Renal cortex interstitium (tissue), 11 donors: ENCODE results near the gene ABCC1. TPM values are rescaled to one million over a fixed set of nuclear protein-coding genes. Genes with fewer than 3 reads are reported as not detected.
"Not testable (repeated sequence)": the region's sequence is repeated elsewhere in the genome, so short reads cannot be mapped to it uniquely, and the experiment has no call there.

Experiments
- DNase-seq, 11 donors: peaks; one replicate each; pipeline ENCODE4 v3.0.0-alpha.2; 2013; ENCODE audit warnings: low read depth in 9 of 11, low spot score in 4 of 11; ENCODE audit errors: extremely low read depth in 1 of 11
- polyA plus RNA-seq, 3 donors: library from polyadenylated mRNA; unstranded; fragments of 120-200 nt; gene quantifications; one replicate each; pipeline ENCODE4 v1.2.1, GENCODE V29; 2013; ENCODE audit not compliant: insufficient read length in 3 of 3

Gene ABCC1
- polyA plus RNA-seq, 3 donors, result 24.7 to 35.0 (median 25.4) TPM

DNA sequence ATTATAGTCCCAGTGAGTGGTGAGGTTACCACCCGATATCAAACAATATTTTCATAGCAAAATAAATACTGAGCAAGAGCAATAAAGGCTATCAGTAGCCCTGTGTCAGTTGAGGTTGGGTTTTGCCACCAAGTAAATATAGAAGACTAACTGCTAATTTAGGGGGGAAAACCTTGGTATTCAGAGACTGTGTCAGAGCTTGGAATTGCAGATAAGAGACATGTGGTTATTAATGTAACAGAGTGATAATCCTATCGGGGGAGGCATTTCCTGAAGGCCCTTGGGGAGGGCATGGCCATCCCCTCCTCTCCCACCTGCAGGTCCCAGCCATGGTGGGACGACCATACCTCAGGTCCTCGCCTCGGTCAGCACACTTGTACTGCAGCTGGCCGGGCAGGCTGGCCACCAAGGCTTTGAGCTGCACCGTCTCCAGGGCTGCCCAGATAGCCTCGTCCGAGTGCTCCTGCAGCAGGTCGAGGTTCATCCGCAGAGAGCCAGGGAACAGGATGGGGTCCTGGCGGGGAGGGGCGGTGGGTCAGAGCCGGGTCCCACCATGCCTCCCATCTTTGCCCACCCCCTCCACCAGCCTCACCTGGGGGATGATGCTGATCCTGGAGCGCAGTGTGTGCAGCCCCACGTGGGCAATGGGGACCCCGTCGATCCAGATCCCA lies 205.0 kb downstream of the ABCC1 start:
- no peak for DNase-seq

DNA sequence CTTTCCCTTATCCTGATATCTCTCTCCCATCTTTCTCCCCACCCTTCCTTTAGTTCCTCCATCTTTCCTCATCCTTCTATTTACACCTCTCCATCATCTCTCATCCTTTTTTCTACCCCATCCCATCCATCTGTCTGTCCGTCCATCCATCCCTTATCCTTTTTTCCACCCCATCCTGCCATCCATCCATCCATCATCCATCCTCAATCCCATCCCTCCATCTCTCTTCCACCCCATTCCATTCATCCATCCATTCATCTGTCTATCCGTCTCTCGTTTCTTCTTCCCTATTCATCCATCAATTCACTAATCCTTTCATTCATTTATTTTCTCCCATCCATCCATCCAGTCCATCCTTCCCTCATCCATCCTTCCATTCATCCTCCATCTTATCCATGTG lies 205.8 kb downstream of the ABCC1 start:
- DNase-seq, result no peak

DNA sequence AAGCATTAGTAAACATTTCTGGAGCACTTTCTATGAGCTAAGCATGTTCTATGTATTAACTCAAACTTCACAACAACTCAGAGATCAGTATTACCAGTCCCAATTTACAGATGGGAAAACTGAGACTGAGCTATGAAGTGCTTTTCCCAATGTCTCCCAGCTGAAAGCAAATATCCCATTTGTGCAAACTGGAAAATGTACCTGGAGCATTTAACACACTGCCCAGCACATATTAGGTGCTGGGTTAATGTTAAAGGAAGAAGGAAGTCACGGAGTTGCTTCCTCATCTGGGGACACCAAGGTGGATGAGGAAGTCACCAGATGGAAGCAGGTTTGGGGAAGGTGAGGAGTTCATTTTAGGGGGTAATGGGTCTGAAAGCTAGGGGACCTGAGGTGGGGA lies 207.8 kb downstream of the ABCC1 start:
- DNase-seq, result no peak

DNA sequence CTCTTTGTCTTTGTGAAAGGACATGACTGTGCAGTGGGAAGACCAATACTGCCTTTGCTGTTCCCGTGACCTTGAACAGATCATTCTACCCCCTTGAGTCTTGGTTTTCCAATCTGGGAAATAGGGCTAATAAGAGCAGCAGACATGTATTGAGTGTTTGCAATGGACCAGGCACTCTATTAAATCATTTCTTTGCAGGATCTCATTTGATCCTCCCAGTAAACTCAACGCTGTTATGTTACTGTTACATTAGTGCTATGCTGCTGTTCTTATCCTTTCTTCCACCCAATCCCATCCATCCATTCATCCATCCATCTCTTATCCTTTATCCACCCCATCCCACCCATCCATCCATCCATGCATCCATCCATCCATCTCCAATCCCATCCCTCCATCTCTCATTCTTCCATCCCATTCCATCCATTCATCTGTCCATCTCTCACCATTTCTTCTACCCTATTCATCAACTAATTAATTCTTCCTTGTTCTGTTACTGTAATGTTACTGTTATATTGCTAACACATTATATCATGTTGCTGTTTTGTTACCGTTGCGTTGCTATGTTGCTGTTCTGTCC lies 208.8 kb downstream of the ABCC1 start:
- DNase-seq, result no peak

DNA sequence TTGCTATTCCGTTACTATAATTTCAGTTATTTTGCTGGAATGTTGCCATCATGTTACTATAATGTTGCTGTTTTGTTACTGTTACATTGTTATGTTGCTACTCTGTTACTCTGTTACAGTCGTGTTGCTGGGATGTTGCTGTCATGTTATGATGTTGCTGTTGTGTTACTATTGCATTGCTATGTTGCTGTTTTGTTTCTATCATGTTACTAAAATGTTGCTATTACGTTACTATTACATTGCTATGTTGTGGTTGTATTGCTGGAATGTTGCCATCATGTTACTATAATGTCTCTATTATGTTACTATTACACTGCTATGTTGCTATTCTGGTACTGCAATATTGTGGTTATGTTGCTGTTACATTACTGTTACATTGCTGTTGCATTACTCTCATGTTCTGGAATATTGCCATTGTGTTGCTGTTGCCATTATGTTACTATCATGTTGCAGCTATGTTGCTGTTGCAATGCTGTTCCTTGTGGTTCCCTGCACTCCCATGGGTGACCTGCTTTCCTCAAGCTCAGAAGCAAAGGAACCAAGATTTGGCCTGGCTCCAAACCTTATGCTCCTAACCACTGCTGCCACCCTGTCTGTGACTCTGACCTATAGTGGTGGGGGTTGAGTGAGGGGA lies 209.4 kb downstream of the ABCC1 start:
- DNase-seq, result no peak

DNA sequence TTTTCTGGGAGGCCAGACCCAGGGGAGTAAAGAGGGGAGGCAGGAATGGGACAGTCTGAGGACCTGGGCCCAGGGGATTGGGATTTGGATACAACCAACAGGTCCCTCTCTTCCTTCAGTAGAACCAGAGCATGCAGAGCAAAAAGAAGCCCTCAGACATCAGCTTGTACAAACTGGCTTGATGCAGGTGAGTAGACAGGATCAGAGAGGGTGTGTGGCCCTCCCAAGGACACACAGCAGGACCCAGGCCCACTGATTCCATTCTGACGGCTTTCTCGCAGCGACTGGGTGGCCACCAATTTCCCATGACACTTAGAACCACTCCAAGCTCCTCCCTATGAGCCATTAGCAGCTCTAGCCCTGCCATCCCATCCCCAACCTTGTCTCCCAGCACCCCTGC lies 210.2 kb downstream of the ABCC1 start:
- DNase-seq, result no peak

DNA sequence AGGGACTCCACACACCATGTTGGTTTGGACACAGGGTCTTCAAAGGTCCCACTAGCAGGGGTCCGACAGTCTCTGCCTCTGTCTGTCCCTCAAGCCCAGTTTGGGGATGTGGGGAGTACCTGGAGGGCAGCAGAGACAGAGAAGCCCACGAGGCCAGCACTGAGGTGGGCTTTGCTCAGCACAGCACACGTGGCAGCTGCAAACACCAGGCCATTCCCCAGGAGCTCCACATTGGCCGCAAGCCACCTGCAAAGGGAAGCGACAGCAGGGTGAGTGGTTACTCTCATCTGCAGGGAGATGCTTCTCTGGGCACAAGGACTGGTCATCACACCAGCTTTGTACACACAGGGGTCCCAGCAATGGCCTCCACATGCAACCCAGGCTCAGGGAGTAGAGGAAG lies 211.9 kb downstream of the ABCC1 start:
- DNase-seq, result no peak

DNA sequence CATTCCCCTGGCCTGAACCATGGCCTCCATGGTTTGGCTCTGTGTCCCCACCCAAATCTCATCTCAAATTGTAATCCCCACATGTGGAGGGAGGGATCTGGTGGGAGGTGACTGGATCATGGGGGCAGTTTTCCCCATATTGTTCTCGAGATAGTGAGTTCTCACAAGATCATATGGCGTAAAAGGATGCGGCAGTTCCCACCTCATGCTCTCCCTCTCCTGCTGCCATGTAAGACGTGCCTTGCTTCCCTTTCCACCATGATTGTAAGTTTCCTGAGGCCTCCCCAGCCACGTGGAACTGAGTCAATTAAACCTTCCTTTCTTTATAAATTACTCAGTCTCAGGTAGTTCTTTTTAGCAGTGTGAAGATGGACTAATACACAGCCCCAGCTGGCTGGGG lies 212.4 kb downstream of the ABCC1 start:
- not testable (repeated sequence) for DNase-seq

DNA sequence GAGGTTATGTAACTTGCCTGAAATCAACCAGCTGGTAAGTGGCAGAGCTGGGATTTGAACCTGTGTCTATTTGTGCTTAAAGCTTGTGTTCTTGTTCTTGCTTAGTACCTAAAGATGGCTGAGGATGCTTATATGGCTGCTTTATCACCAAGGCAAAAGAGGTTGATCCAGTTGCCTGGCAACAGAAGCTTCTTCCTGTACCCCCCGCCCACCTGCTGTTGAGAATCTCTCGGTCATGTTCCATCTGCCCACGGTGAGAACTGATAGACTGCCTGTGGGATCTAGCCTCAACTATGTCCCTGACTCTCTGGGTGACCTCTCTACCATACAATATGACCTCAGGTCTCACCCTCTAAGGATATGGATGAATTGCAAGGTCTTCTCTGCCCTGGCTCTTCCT lies 213.2 kb downstream of the ABCC1 start:
- DNase-seq, result no peak

DNA sequence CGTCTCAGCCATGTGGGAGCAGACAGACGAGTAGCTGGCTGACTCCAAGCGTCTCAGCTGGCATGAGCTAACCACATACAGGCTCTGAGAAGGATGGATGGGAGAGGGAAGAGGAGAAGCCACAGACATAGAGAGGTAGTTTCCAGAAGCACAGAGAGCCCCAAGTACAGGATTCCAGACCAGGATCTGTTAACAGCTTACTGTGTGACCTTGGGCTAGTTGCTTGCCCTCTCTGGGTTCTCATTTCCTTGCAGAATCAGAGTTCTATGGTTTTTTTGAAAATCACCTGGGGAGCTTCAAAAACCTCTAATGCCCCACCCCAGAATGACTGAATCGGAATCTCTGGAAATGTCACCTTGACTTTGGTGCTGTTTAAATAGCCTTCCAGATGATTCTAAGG lies 213.7 kb downstream of the ABCC1 start:
- no peak for DNase-seq

DNA sequence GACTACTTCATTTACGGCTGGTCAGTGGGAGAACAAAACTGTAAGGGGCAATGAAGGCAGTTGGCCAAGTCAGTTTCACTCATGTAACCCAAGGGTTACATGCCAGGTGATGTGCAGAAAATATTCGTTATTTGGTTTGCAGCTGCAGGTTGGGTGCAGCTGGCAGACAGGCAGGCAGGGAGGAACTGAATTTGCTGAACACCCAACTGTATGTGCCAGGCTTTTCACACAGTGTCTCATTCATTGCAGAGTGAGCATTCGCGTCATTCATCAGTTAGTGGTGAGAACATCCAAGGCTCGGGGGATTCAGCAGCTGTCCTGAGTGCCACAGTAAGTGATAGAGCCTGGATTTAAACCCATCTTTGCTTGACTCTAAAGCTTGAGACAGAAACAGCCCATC lies 214.2 kb downstream of the ABCC1 start:
- DNase-seq, result no peak

DNA sequence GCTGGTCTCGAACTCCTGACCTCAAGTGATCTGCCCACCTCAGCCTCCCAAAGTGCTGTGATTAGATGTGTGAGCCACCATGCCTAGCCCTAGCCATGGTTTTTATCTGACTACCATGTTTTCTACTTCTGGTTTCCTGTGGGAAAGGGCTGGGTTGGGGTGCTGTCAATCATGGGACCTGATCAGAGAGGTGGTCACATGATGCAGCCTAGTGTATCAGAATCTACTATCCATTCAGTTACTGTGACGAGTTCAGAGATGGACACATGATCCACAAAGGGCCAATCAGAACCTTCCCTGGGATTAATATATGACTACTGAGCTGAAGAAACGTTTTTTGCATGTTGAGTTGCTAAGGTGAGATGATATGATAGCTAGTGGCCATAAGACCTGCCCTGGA lies 214.8 kb downstream of the ABCC1 start:
- no peak for DNase-seq

DNA sequence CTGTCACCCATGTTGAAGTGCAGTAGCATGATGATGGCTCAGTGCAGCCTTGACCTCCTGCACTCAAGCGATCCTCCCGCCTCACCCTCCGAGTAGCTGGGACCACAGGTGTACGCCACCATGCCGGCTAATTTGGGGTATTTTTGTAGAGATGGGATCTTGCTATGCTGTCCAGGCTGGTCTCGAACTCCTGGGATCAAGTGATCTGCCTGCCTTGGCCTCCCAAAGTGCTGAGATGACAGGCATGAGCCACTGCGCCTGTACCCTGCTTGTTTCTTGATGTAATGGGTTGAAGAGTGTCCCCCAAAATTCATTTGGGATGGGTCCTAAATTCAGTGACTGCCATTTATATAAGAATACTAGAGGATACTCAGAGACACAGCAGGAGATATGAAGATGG lies 216.7 kb downstream of the ABCC1 start:
- no peak for DNase-seq

DNA sequence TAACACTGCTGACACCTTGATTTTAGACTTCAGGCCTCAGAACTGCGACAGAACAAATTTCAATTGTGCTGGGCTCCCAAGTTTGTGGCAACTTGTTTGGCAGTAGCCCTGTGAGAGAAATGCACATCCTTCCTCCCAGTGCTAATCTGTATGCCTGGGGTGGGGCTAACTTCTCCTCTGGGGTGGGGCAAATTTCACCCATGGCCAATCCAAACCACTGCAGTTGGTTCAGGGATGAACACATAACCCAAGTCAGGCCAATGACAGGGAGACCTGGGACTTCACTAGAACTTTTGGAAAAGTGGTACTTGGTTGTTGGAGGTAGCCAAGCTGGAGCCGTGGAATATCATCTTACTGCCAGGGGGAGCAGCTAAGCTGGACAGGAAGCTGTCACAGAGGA lies 217.5 kb downstream of the ABCC1 start:
- DNase-seq, result no peak

DNA sequence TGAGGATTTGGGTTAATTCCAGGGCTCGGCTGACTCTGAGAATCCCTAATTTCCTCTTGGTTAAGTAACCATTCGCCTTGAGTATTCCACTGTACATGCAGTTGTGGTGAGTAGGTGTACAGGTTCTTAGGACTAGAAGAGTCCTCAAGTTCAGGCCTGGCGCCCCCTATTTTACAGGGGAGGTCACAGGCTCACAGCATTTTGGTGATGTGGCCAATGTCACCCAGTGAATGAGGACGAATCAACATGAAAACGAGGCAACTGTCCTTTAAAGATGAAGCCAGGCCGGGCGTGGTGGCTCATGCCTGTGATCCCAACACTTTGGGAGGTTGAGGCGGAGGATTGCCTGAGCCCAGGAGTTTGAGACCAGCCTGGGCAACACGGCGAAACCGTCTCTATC lies 218.5 kb downstream of the ABCC1 start:
- no peak for DNase-seq

DNA sequence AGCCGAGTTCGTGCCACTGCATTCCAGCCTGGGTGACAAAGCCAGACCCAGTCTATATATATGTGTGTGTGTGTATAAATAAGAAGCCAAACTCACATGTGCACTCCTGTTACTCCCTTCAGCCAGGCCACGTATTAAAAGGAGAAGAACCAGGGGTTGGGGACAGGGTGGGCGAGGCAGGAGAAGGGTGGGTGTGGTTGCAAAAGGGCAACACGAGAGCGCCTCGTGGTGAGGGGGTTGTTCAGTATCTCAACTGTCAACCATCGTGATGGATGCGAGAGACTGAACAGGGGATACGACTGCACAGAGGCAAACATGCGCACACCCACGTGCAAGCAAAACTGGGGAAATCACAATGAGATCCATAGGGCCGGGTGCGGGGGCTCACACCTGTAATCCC lies 219.0 kb downstream of the ABCC1 start:
- DNase-seq, result no peak

DNA sequence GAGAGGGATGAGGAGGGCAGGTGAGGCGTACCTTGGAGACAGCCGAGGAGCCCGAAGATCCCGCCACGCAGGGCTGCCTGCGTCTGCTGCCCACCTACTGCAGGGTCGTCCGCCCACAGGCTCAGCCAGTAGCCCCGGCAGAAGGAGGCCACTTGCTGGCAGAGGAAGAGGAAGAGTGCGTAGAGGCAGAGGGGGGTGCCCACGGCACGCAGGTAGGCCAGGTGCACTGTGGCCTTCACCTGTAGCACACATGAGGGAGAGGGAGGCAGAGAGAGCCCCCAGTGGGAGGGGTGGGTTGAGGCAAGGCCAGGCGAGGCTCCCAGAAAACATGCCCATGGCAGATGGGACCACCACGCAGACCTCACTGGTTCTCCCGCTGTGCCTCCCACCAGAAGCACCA lies 220.2 kb downstream of the ABCC1 start:
- DNase-seq, result no peak

DNA sequence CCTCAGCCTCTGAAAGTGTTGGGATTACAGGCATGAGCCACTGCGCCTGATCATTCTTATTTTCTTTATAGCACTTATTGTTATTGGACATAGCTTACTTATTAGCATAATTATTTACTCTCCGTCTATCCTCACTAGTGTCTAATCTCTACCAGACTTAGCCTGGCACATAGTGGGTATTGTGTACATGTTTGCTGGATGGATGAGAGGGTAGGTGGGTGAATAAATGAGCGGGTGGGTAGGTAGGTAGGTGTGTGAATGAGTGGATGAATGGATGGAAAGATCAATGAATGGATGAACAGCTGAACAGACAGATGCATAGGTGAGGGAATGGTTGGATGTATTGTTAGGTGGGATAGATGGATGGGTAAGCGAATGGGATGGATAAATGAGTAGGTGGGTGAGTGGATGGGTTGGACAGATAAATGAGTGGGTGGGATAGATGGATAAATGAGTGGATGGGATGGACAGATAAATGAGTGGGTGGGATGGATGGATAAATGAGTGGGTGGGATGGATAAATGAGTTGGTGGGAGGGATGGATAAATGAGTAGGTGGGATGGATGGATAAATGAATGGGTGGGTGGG lies 222.0 kb downstream of the ABCC1 start:
- DNase-seq, result no peak

DNA sequence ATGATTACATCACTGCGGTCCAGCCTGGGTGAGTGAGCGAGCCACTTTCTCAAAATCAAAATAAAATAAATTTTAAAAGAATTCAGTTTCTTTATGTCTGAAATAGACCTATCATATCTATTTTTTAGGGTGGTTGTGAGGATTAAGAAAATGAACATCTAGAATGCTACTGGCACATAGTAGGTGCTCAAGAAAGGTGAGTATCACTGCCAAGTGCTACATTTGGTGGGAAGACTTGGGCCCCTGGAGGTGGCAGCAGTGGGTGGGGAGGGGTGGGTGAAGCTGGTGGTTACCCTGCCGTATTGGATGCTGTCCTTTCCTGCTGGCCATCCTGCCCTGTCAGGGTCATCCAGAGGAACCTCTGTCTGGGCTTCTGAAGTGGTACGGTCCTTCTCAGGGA lies 223.6 kb downstream of the ABCC1 start:
- no peak for DNase-seq

DNA sequence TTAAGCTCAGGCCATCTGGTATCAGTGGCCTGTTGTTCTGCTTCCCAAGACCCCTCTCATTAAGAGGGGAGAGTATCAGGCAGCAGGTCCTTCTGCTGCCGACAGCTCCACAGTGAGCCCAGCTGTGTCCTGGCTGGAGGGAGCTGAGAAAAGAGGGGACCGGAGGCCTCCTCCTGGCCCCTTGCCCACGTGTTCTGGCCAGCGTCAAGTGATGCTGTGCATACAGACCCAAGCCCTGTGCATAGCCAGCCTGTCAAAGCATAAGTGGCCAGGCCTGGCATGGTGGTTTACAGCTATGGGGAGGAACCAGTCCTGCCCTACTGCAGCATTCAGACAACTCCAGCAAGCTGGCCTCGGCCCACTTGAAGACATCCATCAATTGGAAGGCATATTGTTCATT lies 225.9 kb downstream of the ABCC1 start:
- DNase-seq, result peak in 1 of 11 donors; percentile 5

DNA sequence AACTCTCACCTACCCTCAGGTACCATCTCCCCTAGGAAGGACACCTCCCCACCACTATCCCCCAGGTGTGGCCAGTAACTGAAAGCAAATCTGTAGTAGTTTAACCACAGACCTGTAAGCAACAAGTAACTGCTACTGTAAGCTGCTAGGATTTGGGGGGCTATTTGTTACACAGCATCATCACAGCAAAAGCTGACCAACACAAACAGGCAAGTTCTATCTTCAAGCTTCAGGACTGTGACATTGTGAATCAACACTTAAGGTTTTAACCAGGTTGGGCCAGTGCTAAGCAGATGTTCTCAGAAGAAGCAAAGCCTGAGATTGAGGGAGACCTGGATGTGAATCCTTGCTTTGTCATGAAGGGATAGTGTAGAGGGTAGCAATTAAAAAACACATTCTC lies 226.9 kb downstream of the ABCC1 start:
- DNase-seq, result no peak
